Measurements from ENCODE around the gene ITGB4. TPM values are rescaled to one million over a fixed set of nuclear protein-coding genes. Genes with fewer than 3 reads are reported as not detected.
A peak's percentile ranks its signal among the peaks of the same experiment; 100 is the strongest.
"Not testable (repeated sequence)": the region's sequence is repeated elsewhere in the genome, so short reads cannot be mapped to it uniquely, and the experiment has no call there.

The ITGB4 gene
- total RNA-seq, 1 donor from 2014 or later: 10.6 TPM

DNA sequence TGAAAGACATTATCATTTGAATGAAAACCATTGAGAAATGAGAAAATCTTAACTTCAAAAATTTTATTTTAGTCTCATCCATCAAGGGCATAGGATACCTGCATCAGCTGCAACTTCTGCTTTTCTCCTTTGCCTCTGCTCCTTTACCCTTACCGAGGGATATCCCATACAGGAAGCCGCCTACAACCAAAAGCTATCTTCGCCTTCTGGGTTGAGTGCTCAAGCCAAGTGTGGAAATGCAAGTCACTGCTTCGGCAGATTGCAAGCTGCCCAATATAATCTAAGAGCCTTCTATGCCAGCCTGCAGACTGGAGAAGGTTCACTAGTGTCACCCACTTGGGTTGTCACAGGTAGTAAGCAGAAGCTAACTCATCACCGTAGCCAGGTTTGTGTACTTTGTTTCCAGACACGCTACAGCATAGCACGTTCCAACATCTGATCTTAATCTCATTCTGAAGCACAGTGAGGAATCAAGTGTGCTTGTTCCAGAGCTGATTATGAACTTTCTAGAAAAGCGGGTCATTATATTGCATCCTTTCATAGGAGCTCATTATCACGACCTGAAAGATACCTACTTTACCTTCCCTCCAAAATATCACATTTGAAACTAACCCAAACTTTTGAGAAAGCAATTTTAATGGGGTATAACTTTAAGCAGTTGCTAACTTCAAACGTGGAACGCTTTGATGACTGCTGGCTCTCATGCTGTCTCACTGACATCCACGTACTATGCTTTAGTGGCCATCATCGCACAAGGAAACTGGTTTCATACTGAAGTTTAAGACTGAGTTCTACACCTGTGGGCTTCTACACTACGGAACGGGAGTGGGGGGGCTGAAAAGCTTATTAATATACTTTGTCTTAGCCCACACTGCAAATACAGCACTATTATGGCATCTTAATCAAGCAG is 55.4 kb downstream of the ITGB4 start:
- Histone ChIP-seq H3K9me3 (replicated peaks) (no peaks in the 10 kb centered on the region), H3K4me3 (peak overlapping the region; percentile 97), H3K36me3 (peaks cover 51% of the 10 kb centered on the region), H3K4me1 (peaks cover 54% of the 10 kb centered on the region), H3K27me3 (ENCODE audit: low read depth) (no peaks in the 10 kb centered on the region), H3K27ac (replicated peaks) (peak overlapping the region; percentile 97)
- DNase-seq: no peak
- intact Hi-C loops (cut with micrococcal nuclease): no loop called here
- TF ChIP-seq, protein P1, sequence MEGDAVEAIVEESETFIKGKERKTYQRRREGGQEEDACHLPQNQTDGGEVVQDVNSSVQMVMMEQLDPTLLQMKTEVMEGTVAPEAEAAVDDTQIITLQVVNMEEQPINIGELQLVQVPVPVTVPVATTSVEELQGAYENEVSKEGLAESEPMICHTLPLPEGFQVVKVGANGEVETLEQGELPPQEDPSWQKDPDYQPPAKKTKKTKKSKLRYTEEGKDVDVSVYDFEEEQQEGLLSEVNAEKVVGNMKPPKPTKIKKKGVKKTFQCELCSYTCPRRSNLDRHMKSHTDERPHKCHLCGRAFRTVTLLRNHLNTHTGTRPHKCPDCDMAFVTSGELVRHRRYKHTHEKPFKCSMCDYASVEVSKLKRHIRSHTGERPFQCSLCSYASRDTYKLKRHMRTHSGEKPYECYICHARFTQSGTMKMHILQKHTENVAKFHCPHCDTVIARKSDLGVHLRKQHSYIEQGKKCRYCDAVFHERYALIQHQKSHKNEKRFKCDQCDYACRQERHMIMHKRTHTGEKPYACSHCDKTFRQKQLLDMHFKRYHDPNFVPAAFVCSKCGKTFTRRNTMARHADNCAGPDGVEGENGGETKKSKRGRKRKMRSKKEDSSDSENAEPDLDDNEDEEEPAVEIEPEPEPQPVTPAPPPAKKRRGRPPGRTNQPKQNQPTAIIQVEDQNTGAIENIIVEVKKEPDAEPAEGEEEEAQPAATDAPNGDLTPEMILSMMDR (IDR thresholded peaks at IDR 0.05; ENCODE audit: borderline replicate concordance): no peak

DNA sequence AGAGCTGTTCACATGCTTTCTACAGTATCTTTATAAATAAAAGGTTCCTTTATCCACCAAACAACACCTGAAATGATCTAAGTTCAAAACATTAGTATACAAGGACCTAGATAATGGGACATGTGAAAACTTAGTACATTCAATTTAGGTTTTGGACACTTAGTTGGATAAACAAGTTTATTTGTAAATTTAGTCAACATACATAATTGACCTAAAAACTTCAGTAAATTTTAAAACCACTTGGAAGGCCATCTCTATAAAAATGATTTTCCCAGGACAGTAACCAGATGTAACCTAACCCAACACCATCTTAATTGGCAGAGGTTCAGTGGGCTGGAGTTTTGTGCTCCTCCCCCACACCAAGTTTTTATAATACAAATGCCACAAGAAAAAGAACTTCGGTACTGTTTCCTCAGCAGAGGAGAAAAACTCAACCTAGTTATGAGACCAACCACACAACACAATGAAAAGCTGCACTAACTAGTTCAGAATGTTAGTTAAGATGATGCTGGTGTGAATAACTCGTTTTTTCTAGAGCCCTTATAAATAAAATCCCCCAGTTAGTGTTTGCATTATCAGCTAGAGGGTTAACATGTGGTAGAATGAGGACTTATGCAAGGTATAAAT is 56.1 kb downstream of the ITGB4 start:
- Histone ChIP-seq H3K9me3 (replicated peaks) (no peaks in the 10 kb centered on the region), H3K4me1 (peaks cover 54% of the 10 kb centered on the region), H3K4me3 (peak overlapping the region; percentile 97), H3K27me3 (ENCODE audit: low read depth) (no peaks in the 10 kb centered on the region), H3K27ac (replicated peaks) (peak overlapping the region; percentile 97), H3K36me3 (peaks cover 51% of the 10 kb centered on the region)
- intact Hi-C loops (cut with micrococcal nuclease): no loop called here
- TF ChIP-seq, protein P1 (IDR thresholded peaks at IDR 0.05; ENCODE audit: borderline replicate concordance): no peak
- DNase-seq: no peak

DNA sequence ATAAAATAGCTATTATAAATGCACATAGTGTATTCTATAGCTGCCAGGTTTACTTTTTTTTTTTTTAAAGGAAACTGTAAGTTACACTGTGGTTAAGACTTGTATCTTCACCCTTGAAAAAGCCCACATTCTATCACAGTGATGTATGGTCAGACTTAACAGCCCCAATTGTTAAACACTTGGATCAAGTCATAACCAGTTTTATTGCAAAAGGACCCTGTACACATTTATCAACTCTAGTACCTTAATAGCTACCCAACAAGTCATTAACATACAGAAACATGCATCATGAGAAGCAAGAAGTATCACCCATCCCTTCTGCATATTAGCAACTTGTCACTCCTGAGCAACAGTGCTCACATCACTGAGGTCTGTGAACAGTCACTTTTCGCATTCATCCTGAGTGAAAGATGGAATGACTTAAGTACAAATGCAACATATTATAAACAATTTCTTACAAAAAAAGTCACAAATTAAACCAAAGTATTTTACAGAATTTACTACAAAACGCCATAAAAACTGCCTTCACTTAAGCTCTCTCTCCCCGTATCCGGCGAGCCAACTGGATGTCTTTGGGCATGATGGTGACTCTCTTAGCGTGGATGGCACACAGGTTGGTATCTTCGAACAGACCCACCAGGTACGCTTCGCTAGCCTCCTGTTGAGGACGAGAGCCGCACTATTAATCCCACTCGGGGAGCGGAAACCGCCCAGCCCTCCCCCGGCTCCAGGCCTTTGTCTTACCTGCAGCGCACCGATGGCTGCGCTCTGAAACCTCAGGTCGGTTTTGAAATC is 57.0 kb downstream of the ITGB4 start:
- H3K4me1 ChIP-seq: peaks cover 59% of the 10 kb centered on the region
- not testable (repeated sequence) for DNase-seq; H3K27me3 ChIP-seq (ENCODE audit: low read depth)

DNA sequence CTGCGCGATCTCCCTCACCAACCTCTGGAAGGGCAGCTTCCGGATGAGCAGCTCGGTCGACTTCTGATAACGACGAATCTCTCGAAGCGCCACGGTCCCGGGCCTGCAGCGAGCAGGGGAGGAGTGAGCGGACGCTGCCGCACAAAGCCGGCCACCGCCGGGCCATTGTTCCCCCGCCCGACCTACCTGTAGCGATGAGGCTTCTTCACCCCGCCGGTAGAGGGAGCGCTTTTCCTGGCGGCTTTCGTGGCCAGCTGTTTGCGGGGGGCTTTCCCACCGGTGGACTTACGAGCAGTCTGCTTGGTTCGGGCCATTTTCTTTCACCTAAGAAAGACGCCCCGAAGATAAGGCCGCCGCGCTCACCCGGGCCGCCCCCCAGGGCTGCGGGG is 57.6 kb downstream of the ITGB4 start:
- H3K36me3 ChIP-seq: peaks cover 51% of the 10 kb centered on the region
- intact Hi-C loops (cut with micrococcal nuclease): no loop called here
- no peaks in the 10 kb centered on the region for H3K9me3 ChIP-seq (replicated peaks)
- H3K27ac ChIP-seq (replicated peaks): peak overlapping the region; percentile 97
- peak overlapping the region; percentile 97 for H3K4me3 ChIP-seq
- no peaks in the 10 kb centered on the region for H3K27me3 ChIP-seq (ENCODE audit: low read depth)
- TF ChIP-seq, protein P1 (IDR thresholded peaks at IDR 0.05; ENCODE audit: borderline replicate concordance): peak; percentile 60
- H3K4me1 ChIP-seq: peaks cover 65% of the 10 kb centered on the region
- no peak for DNase-seq

More for the DNA sequence above, 57.0 kb downstream of the ITGB4 start:
- H3K9me3 ChIP-seq (replicated peaks); intact Hi-C loops (cut with micrococcal nuclease): not testable (repeated sequence)
- peak overlapping the region; percentile 97 for H3K4me3 ChIP-seq
- H3K27ac ChIP-seq (replicated peaks): peak overlapping the region; percentile 97
- peaks cover 51% of the 10 kb centered on the region for H3K36me3 ChIP-seq

DNA sequence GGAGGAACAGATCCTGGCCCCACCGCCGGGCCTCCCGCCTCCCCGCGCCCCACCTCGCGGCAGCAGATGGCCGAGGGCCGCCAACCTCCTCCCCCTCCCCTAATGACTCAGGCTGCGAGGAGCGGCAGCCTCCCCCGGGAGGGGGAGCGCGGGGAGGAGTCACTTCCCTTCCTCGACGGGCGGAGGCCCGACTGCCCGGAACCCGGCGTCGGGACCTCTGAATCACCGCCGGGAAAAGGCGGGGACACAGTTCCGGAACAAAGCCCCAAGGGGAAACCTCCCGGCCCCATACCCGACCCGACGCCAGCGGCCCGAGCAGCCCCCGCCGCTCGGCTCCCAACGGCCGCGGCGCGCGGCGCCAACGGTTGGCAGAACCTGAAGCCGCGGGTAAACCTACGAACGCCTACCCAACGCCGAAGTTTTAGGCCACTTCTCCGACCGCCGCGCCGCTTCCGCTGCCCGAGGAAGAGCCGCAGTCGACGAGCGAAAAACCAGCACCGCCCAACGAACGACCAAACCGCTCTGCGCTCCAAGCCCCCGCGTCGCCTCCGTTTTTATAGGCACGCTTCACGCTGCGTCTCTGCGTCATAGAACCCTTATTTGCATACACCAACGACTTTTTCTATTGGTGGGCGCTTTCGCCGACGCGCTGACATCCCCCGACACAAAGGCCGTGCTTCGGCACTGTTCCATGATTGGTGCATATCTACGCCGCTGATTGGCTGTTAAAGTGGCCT is 58.2 kb downstream of the ITGB4 start:
- DNase-seq: peak; percentile 95
- H3K4me3 ChIP-seq: peak overlapping the region; percentile 97
- H3K36me3 ChIP-seq: peaks cover 46% of the 10 kb centered on the region
- H3K27me3 ChIP-seq (ENCODE audit: low read depth): no peaks in the 10 kb centered on the region
- peak overlapping the region; percentile 97 for H3K27ac ChIP-seq (replicated peaks)
- intact Hi-C loops (cut with micrococcal nuclease): no loop called here
- no peaks in the 10 kb centered on the region for H3K9me3 ChIP-seq (replicated peaks)
- H3K4me1 ChIP-seq: peaks cover 70% of the 10 kb centered on the region
- TF ChIP-seq, protein P1 (IDR thresholded peaks at IDR 0.05; ENCODE audit: borderline replicate concordance): peak; percentile 17

Data from left ventricle myocardium inferior (tissue), 1 donor.